GM21619 (cell line): ENCODE measurements around the gene POLRMT.
A peak's percentile ranks its signal among the peaks of the same experiment; 100 is the strongest.

ENCODE experiments used
- ATAC-seq: cut with Tn5 transposase; IDR thresholded peaks from one replicate; pipeline ENCODE4 v1.9.1; 2021; ENCODE audit not compliant: unreplicated experiment

Gene POLRMT

GRCh38 chr19:581399-582111 is 51.8 kb downstream of the POLRMT start:
- no peak for ATAC-seq

- ATAC-seq = no peak
These were observed 53.0 kb downstream of the POLRMT start for GRCh38 chr19:580274-580835.

- ATAC-seq = no peak
These were observed 53.5 kb downstream of the POLRMT start for GRCh38 chr19:579842-580155.

GRCh38 chr19:579111-579841 is 54.1 kb downstream of the POLRMT start:
- no peak for ATAC-seq

GRCh38 chr19:577439-578392 is 55.6 kb downstream of the POLRMT start:
- no peak for ATAC-seq

GRCh38 chr19:576768-577438 is 56.4 kb downstream of the POLRMT start:
- ATAC-seq = no peak

- no peak for ATAC-seq
These were observed 57.5 kb downstream of the POLRMT start for GRCh38 chr19:575527-576506.

GRCh38 chr19:574658-575526 is 58.4 kb downstream of the POLRMT start:
- ATAC-seq = no peak

GRCh38 chr19:573519-573825 is 59.9 kb downstream of the POLRMT start:
- ATAC-seq = no peak

GRCh38 chr19:572743-573518 is 60.4 kb downstream of the POLRMT start:
- peak; percentile 17 for ATAC-seq

GRCh38 chr19:572140-572742 is 61.1 kb downstream of the POLRMT start, which contains the start of gene BSG:
TSS of gene BSG (plus strand) at chr19:572596. CDS start at chr19:572635, 39 bp downstream.
- ATAC-seq = peak; percentile 58

GRCh38 chr19:571566-571974 is 61.8 kb downstream of the POLRMT start:
- ATAC-seq = no peak

- ATAC-seq = no peak
These were observed 62.3 kb downstream of the POLRMT start for GRCh38 chr19:570937-571565.

GRCh38 chr19:570251-570686 is 63.1 kb downstream of the POLRMT start:
- no peak for ATAC-seq

GRCh38 chr19:567296-567900 is 65.9 kb downstream of the POLRMT start:
- ATAC-seq = no peak
